GM18508 (cell line): ENCODE results near the gene TYW5.

Experiments
- ATAC-seq: cut with Tn5 transposase; IDR thresholded peaks from one replicate; pipeline ENCODE4 v1.9.1; 2021; ENCODE audit warnings: moderate number of reproducible peaks; ENCODE audit not compliant: insufficient read depth, unreplicated experiment

Gene TYW5

DNA sequence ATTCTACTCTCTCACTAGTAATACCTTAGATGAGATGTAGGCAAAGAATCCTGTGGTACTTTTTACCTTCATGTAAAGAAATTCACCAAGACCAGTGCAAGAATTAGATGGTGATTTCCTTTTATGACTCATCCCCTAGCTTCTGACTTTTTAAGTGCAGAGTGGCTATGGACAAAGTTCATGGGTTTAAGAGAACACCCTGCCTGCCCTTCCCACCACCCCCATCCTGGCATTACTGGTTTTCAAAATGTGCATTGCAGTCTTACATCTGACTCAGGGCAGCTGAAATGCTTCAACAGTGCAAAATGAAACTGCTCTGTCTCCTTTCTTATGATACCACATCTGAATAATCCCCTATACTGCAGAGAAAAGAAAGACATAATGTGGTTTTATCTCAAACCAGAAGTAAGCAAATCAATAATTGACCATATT, 22.7 kb upstream of the TYW5 start:
- peak; percentile 88 for ATAC-seq

DNA sequence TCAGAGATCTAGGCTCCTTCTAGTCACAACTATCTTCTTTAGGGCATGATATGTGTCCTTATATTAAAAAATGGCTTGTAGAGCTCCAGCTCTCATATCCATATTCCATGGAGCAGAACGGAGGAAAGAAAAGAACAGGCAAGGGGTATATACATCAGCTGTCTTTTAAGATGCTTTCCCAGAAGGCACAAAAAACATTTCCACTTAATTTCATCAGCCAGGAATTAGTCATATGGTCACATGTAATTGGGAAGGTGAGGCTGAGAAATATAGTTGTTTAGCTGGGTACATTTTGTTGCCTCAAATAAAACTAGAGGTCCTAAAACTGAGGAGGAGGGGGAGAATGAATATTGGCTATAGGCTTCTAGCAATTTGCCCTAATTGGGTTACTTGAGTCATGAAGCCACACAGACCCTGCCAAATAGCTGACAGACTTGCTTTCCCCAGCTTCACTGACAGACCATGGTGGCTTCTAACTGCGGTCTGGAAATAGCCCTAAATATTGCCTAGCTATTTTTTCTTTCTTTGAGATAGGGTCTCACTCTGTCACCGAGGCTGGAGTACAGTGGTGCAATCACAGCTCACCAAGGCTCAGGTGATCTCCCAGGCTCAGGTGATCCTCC, 20.1 kb upstream of the TYW5 start:
- ATAC-seq, result no peak

DNA sequence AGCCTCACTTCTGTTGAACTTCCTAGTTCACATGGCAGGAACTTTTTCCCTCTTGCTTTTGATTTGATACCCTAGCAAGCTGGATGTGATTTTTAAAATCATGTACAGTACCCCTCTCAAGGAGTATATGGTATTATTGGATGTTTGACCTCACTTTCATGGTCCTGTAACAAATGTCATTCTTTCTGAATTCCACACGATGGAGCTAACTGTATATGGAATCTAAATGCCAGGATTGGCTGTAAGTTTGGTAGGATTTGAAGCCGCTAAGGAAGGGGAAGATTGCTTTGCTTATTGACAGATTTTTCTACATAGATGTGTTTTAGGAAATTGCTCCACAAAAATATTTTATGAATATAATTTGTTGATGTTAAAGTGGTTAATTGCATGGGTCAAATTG, 18.4 kb upstream of the TYW5 start:
- ATAC-seq, result no peak

DNA sequence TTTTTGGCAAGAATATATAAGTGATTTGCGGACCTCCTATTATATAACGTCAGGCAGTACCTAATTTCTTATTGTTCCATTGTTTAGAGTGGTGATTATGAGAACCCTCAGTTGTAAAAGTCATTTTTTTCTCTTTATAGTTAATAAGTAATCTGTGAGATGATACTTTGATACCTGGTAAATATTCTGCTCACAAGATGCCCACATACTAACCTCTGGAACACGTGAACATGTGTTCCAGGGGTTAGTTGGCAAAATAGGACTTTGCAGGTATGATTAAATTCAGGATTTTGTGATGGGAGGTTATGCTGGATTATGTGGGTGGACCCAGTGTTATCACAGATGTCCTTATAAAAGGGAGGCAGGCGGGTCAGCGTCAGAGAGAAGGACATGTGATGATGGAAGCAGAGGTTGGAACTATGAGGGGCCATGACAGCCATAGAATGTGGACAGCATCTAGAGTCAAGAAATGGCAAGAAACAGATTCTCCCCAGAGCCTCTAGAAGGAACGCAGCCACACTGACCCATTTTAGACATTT, 16.9 kb upstream of the TYW5 start:
- no peak for ATAC-seq

DNA sequence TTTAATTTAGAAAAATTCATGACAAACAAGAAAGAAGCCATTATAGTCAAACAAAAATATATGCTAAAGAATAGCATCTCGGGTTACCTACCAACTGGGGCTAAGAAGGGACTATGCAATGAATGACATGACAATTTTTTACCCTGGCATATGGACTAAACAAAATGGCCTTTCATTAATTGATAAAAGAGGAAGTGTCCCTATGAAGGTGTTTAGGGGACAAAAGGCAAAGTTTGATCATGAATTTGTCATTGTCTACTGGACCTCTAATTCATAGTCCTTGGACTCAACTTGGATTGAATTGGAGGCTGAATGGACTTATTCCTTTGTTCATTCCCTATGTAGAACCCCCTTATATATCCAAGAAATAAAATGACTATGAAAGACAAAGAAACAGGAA, 12.8 kb upstream of the TYW5 start:
- no peak for ATAC-seq

DNA sequence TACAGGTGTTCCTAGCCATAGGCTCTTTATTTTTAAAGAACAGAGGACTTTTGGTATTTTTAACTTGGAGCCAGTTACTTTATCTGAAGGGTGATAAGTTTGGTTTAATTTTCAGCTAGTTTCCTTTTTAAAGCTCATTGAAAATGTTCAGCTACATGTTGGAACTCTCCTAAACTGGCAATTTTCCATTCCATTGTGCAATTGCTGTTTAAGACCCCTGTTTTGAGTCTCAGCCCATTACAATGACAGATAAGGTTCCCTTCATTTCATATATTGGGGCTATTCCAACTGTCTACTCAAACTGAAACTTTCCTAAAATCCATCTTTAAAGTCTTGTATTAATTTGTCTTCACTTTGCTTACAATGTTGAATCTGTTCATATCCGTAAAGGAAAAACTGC, 11.7 kb upstream of the TYW5 start:
- ATAC-seq, result no peak

DNA sequence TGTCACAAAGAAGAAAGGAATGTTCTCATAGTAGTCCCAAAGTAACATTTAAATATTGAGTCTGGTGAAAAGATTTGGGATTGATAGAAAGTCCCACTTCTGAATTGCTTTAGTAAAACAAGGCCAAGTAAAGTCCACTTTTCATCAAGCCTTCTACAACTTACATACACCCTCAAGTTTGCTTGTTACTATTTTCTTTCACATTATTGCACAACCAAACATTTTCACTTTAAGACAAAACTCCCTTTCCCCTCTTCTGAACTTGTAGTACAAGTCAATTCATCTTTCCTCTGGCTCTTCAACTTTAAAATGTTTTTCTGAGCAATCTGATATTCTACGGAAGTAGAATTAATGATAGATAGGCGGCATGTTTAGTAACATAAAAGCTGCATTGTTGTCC, 11.1 kb upstream of the TYW5 start:
- no peak for ATAC-seq

DNA sequence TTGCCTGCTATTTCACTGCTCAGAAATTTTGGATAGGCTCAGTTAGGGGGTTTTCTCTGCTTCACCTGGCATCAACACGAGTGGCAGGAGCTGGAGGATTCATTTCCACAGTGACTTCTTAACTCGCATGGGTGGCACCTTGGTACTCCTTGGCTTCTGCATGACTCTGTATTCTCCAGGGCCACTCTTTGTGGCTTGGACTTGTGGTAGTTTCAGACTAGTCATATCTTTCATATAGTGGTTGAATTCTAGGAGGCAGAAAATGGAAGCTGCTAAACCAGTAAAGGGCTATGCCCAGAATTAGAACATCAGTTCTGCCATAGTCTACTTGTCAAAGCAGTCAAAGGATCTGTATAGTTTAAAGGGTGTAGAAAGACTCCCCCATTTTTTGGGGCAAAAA, 6.9 kb upstream of the TYW5 start:
- peak; percentile 50 for ATAC-seq

DNA sequence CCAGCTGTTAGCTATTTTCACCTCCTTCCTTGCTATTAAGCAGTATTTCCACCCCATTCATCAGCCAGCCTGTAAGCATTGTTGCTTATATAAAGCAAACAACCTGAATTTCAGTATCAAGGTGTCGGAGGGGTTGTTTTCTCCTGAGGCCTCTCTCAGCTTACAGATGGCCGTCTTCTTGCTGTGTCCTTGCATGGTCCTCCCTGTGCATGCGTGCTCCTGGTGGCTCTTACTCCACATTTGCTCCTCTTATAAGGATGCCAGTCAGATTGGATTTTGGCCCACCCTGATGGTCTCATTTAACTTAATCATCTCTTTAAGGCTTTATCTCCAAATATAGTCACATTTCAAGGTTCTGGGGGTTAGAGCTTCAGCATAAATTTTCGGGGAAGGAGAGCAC, 2.7 kb upstream of the TYW5 start:
- no peak for ATAC-seq

DNA sequence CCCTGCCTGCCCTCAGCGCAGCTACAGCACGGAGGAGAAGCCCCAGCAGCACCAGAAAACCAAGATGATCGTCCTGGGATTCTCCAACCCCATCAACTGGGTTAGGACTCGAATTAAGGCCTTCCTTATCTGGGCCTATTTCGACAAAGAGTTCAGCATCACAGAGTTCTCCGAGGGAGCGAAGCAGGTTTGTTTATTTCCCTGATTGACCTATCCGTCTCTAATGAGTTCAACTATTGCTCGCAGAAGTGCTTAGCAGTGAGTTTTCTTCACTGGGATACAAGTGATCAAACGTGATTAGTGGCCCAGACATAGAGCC, 730 bp upstream of the TYW5 start:
- ATAC-seq, result no peak

DNA sequence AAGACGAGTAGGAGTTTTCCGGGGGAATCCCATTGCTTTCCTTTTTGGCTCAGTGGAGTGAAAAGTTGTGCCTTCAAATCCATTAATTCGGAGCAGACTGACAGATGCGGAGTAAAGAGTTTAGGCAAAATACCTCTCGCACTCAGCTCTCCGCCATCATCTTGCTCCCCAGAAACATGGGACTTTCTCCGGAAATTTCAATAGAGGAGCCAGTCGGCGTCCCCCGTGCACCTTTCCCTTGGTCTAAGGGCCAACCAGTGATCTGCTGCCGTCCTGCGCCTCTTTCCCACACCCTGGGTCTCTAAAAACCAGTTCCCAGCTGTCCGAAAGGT, 318 bp downstream of the TYW5 start:
- peak; percentile 27 for ATAC-seq

DNA sequence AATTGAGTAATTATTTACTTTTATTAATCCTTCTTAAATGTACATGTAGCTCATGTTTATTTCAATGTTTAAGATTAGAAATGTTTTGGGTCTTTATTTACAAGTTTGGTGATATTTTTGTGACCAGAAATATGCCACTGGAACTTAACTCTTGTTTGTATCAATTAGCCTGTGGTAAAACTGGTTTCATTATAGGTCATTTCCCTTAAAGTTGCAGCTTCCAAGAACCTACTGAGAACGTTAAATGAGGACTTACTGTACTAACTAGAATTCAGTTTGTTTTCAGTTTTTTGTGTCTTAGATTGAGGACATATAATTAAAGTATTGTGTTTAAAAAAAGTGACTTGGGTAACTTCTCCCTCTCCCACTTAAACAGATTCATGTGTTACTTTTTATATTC, 4.3 kb downstream of the TYW5 start:
- no peak for ATAC-seq

DNA sequence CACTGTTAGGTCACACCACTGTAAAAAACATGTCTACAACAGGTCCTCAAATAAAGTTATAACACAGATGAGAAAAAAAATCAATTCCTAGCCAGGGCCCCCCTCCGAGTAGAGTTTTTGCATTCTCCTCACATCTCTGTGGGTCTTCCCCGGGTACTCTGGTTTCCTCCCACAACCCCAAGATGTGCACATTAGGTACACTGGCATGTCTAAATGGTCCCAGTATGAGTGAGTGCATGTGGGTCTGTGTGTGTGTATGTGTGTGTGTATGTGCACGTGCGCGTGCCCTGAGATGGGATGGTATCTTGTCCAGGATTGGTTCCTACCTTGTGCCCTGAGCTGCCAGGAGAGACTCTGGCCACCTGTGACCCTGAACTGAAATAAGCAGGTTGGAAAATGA, 4.9 kb downstream of the TYW5 start:
- ATAC-seq, result no peak

DNA sequence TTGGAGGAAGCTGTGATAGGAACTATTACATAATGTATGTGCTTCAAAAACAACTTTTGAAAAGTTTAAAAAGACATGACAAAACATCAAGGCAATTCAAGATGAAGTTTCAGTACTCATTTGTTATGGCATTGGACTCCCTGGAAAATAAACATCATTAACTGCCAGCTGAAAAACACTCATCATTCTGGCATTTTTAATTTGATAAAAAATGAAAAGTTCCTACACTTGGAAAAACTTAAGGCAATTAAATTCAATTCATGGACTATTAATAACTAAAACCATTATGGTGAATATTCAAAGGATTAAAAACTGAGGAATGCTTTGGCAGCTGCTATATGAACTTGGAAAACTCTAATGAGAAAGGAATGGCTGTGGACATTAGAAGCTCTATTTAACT, 8.5 kb downstream of the TYW5 start:
- no peak for ATAC-seq

DNA sequence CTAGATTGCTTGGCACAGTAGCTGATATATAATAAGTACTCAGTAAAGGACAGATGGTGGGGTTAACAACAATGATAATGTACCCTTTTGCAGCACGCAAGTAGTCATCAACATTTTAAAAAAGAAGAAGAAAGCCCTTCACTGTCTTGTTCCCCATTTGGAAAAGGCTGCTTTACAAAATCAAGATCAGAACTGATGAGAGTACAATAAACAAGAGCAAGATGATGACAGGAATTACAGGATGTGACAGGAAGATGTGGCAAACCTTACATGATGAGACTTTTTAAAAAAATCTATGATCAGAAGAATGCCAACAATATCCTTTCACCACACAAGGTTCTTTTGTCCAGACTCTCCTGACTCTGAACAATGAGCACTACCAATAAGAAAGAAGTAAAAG, 9.1 kb downstream of the TYW5 start:
- ATAC-seq, result no peak

DNA sequence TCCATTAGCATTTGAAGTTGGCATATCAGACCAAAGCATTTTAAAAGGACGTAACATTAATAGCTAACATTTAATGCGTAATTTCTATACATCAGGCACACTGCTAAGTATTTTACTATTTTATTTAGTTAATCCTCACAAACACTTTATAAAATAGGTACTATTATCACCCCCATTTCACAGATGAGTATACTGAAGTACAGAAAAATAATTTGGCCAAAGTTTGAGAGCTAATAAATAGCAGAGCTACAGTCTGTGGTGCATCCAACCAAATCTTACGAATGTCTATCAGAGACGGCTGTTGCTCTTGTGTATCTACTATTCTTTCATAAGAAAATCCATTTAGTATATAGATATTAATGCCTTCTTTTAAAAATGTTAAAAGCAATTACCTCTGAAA, 11.9 kb downstream of the TYW5 start:
- no peak for ATAC-seq

DNA sequence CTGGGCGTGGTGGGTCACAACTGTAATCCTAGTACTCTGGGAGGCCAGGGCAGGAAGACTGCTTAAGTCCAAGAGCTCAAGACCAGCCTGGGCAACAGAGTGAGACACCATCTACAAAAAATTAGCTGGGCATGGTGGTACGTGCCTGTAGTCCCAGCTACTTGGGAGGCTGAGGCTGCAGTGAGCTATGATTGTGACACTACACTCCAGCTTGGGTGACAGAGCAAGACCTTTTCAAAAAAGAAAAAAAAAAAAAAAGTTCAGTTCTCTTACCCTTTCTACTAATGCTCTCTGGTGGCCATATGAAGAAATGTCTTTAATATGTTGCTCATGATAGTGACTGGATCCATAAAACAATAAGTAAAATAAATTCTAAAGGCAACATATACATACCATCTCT, 14.9 kb downstream of the TYW5 start:
- ATAC-seq, result peak; percentile 46

DNA sequence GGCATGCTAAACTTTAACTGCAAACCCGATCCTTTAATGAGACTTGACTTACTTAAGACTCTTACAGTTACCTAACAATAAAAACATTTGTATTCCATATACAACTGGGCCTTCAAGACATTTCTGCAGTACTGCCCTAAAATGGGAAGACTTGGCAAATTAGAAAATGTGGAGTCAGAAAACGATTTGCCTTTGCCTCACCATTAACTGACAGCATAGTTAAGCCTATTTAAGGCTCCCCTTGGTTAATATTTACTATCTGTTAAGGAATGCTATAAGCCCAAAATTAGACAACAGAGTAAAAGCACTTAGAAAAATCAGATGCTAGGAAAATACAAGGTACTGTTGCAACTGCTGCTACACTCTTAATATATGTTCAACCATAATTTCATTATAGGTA, 18.7 kb downstream of the TYW5 start:
- no peak for ATAC-seq

DNA sequence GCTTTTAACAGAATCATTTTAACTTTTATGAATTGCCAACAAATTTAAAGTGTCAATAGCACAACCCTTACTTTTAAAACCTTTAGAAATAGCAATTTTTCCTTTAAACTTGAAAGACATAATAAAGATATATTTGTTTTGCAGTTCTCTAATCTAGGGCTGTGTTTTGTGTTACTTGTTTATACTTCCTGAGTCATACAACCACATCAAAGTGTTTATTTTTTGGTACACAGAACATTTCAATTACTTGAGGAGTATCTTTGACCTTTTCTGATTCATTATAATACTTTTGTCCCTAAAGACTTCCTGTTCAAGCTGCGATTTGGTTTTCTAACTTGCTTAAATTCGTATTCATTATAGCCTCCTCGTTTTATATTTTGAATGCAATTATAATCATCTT, 21.8 kb downstream of the TYW5 start:
- ATAC-seq, result no peak

DNA sequence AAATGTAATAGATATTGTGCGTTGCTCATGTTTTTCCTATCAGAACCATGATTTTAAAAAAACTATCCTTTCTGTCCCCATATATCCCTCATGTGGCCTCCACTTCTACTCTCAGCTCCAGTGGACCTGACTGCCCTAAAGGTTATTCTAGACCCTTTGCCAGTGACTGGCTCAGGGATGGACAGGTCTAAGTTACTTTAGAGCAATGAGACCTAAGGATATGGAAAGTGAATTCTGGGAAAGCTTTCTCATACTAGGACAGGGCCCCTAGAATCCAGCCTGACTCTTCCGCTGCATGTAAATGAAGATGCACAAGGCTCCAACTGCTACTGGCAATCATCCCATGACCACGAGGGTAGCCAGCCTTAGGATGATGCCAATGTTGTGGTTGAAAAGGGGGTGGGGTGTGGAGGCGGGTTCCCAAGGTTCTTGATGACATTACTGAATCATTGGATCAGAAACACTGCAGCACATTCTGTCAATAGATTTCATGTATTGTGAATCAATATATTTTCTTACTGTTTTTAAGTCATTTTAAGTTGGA, 22.9 kb downstream of the TYW5 start:
- no peak for ATAC-seq

DNA sequence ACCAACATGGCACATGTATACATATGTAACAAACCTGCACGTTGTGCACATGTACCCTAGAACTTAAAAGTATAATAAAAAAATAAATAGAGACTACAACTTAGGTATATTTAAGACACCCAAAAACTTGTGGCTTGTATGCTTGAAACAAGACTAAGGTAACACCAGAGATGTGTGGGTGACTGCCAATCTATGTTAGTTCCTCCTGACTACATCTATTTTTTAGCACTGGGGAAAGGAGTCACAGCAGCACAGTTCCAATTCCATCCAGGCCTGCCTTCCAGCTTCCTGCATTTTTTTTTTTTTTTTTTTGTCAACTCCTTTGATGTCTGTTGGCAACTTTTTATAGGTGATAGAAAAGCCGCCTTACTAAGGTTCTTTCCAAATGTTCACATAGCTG, 26.0 kb downstream of the TYW5 start:
- no peak for ATAC-seq

DNA sequence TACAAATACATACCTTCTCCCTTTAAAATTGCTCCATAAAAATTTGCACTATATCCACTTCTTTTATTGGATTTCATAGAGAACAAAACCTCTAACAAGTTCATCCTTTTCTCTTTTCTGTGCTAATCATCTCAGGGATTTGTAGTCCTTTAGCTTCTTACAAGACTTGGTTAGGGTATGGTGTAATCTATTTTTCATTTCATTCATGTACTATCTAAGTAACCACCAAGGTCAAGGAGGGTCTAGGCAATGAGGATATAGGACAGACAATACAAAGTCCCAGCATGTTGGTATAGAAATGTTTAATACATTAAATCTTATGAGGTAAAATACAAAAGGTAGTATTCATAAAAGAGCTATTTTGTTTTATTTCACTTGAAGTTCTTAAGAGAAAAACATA, 26.7 kb downstream of the TYW5 start:
- ATAC-seq, result no peak

DNA sequence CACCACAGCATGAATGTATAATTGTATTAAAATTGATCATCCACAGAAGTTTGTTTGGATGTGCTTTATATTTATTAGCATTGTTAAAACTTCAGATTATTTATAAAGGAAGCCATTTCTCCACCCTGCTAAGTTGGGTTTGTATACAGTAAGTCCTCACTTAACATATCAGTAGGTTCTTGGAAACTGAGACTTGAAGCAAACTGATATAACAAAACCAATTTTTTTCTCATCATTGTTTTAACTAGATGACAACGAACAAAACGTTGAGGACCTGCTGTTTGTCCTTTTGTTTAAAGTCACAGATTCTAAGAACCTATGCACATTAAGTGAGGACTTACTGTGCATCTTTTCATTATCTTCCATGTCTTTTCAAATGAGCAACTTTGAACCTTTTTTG, 27.1 kb downstream of the TYW5 start:
- no peak for ATAC-seq
